NCI-H748 treated with DMSO at 0.1 percent for 48 hours (cell line): ENCODE results near the gene PHACTR1.
"Not testable (repeated sequence)": the region's sequence is repeated elsewhere in the genome, so short reads cannot be mapped to it uniquely, and the experiment has no call there.

Experiments
- DNase-seq: peaks from one replicate; lab custom pipeline; 2025; lab: John Stamatoyannopoulos, UW

PHACTR1 gene

GRCh38 chr6:12716298-12716916, at the start of gene PHACTR1:
Gene PHACTR1, plus strand, starts transcription at chr6:12716767.
- DNase-seq: no peak

GRCh38 chr6:12666886-12667285, 49.7 kb upstream of the PHACTR1 start:
- no peak for DNase-seq

DNA sequence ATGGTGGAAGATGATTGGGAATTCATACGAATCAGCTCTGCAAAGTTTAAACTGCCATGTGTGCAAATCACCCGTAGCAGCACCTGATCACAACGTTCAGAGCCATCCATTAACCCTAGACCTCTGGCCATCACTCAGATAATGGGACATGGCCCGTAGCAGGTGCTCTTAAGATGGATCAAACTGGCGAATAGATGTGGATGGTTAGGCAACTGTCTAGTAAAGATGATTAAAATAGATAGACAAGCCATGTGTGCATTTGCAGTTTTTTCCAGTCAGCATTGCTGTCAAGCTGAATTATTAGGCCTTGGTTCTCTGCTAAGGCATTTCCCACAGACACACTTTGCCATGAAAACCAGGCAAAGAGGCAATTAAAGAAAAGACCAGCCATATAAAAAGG, 40.6 kb upstream of the PHACTR1 start:
- no peak for DNase-seq

DNA sequence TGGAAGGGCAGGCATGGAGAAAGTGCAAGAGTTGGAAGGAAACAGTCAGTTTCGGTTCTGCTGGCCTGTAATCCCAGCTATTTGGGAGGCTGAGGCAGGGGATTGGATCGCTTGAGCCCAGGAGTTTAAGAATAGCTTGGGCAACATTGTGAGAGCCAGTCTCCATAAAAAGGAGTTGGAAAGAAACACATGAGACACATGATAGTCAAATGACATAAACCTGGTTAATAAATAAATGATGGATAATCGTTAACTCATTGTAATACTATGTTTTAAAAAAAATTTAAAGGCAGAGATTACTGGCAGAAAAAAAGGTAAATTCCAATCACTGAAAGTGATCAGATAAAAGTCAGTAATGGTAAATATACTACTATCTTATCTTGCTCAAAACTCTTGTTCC, 37.2 kb upstream of the PHACTR1 start:
- DNase-seq: no peak

DNA sequence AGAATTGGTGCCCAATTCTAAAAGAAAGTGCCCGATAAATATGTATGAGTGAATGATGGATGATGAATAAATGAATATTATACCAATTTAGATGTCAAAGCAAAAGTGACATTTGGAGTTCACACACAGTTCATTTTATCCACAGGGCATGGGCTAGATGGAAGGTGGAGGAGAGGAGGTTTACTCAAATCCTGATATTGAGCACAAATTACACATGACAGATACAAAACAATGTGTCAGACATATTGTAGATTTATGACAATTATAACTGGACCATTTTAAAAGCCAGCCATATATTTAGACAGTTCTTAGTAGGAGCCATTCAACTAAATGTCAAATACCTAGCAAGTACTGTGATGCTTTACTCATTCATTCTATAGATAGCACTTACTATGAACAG, 23.4 kb upstream of the PHACTR1 start:
- no peak for DNase-seq

- DNase-seq: no peak
These were observed 18.3 kb upstream of the PHACTR1 start for GRCh38 chr6:12698298-12698697.

GRCh38 chr6:12704946-12705345, 11.6 kb upstream of the PHACTR1 start:
- DNase-seq: no peak

GRCh38 chr6:12709116-12709515, 7.5 kb upstream of the PHACTR1 start:
- DNase-seq: no peak

GRCh38 chr6:12709556-12710232, 6.9 kb upstream of the PHACTR1 start:
- no peak for DNase-seq

DNA sequence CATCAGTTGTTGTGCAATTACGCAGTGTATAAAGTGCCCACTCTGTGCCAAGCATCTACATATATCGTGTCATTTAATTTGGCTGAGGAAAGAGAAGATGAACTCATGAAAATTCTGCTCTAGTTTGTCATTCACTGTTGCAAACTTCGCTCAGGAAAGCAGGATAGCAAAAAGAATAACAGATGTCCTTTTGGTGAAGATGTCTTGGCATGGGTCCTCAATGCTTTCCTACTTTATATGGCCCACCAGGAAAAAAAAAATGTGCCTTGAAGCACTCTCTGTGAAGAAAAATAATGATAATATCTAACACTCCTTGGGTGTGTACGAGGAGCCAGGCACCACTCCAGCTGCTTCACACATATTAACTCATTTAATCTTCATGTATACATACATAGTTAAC, 5.6 kb upstream of the PHACTR1 start:
- DNase-seq: no peak

GRCh38 chr6:12714022-12714421, 2.5 kb upstream of the PHACTR1 start:
- no peak for DNase-seq

DNA sequence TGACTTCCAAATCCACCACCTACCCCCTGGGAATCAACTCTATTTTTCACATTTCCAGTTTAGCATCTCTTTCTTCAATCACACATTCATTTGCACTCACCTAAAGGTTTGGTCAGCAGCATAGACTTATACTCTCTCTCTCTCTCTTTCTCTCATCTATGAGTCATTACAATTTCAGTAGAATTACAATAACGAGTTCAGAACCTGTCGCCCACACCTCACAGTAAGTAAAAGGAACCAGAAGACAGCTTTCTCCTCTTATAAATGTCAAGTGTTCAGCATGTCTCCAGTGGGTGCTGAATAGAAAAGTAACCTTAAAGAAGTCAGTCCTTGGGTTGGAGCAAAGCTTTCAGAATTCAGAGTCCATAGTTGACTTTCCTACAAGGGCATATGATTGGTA, 1.1 kb upstream of the PHACTR1 start:
- no peak for DNase-seq

DNA sequence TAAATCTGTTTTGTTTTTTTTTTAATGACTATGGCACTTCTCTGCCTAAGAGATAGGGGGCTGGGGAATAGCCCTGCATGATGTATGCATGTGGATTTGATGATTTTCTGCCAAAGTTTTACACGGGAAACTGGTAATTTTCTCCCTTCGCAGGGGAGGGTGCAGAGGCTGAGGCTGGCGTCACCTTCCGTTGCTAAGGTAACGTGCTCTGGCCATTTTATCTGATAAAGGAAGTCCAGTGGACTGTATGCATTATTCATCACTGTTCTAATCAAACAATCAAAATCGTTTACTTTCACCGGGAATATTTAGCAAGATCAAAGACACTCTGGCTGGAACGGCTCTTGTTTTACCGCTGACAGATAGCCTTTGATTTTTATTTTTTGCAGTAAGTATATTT, 789 bp downstream of the PHACTR1 start:
- peak; percentile 54 for DNase-seq

- DNase-seq: no peak
These were observed 1.4 kb downstream of the PHACTR1 start for GRCh38 chr6:12718015-12718414.

GRCh38 chr6:12719017-12719416, 2.5 kb downstream of the PHACTR1 start:
- DNase-seq: no peak

- no peak for DNase-seq
These were observed 3.7 kb downstream of the PHACTR1 start for GRCh38 chr6:12720310-12720709.

- DNase-seq: no peak
These were observed 8.7 kb downstream of the PHACTR1 start for GRCh38 chr6:12725263-12725662.

DNA sequence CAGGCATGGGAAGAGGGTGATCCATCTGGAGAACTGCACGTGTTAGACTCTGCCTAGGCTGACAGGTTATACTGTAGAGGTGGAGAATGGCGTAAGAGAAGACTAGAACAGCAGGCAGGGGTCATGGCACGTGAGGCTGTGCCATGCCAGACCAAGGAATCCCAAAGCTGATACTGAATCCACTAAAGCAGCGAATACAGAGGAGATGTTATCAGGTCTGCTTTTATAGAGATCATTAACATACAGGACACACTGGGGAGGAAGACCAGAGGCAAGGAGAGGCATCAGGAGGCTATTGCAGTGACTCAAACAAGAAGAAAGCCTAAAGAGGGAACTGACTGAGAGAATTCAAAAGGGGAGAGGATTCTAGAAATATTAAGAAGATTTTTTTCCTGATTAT, 12.9 kb downstream of the PHACTR1 start:
- no peak for DNase-seq

DNA sequence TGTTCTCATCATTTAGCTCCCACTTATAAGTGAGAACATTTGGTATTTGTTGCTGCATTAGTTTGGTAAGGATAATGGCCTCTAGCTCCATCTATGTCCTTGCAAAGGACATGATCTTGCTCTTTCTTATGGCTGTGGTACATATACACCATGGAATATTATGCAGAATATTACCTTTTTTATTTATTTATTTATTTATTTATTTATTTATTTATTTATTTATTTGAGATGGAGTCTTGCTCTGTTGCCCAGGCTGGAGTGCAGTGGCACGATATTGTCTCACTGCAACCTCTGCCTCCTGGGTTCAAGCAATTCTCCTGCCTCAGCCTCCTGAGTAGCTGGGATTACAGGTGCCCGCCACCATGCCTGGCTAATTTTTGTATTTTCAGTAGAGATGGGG, 14.2 kb downstream of the PHACTR1 start:
- DNase-seq: not testable (repeated sequence)

DNA sequence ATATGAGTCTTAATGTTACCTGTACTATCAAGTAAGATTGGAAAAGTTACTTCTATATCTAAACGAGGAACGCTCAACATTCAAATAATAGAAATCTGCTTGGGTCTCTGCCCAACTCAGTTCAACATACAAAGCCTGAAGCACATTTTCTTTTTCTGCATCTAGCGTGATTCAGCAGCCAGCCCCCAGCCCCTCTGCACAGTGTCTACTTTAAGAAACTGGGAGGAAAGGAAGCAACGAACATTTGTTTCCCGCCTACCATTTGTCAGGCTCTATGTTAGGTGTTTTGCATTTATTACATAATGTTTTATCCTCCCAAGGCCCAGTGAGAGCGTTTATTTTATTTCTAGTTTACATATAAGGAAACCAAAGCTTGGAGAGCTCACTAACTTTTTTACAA, 17.3 kb downstream of the PHACTR1 start:
- no peak for DNase-seq

GRCh38 chr6:12735786-12736185, 19.2 kb downstream of the PHACTR1 start:
- DNase-seq: no peak

DNA sequence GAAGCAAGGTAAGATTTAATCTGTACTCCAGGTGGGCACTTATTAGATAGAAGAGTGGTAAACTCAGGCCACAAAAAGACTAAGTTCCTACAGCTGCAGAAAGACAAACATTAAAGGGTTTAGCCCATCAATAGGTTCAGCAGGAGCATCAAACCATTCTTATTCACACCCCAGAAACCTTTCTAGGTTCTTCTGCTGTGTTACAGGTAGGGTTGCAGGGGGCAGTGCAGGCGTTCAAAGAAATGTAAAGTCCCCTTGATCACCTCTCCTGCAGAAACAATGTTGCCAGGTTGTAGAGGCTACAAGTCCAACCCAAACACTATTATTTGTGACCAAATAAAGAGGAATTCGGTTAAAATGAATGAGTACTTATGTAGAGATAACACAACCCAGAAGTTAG, 31.8 kb downstream of the PHACTR1 start:
- DNase-seq: no peak

GRCh38 chr6:12748815-12749521, 32.4 kb downstream of the PHACTR1 start:
- no peak for DNase-seq
